Measurements from ENCODE around the gene DPEP3. TPM values are rescaled to one million over a fixed set of nuclear protein-coding genes. Genes with fewer than 3 reads are reported as not detected.
"Not testable (repeated sequence)": the region's sequence is repeated elsewhere in the genome, so short reads cannot be mapped to it uniquely, and the experiment has no call there.

DPEP3 gene
- total RNA-seq, 2 experiments from 2014 or later, result 0.29 to 0.42 TPM

DNA sequence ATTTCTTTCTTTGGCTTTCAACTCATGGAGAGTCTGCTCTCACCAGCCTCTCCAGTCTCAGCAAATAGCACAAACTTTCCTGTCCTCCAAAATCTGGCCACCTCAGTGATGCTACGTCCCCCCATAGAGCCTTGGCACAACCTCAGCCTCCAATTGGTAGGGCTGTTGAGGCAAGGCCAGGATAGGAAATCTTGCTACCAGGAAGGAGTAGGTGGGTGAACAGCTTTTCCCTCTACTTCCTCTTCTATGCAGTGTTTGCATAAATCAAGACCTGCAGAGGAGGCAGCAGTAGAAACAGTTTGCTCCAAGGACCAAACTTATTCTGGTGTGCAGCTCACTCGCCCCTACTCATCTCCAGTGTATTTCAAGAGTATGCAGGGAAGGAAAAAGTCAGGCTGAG lies 19.7 kb upstream of the DPEP3 start:
- no peak for DNase-seq

DNA sequence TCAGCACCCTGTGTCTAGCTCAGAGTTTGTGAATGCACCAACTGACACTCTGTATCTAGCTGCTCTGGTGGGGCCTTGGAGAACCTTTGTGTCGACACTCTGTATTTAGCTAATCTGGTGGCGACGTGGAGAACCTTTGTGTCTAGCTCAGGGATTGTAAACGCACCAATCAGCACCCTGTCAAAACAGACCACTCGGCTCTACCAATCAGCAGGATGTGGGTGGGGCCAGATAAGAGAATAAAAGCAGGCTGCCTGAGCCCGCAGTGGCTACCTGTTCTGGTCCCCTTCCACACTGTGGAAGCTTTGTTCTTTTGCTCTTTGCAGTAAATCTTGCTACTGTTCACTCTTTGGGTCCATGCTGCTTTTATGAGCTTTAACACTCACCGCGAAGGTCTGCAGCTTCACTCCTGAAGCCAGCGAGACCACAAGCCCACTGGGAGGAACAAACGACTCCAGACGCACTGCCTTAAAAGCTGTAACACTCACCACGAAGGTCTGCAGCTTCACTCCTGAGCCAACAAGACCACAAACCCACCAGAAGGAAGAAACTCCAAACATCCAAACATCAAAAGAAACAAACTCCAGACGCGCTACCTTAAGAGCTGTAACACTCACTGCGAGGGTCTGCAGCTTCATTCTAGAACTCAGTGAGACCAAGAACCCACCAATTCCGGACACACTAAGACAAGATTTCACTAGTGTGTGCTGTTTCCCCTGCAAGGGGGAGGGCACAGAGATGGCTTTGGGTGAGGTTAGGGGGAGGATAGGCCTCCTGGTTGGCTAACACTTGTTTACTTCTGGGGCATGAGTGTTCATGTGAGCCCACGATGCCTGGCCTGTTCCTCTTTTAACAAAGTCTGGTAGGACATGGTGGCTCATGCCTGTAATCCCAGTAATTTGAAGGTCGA lies 18.7 kb upstream of the DPEP3 start, which contains the start of gene DPEP2:
Gene DPEP2, minus strand, starts transcription at position 706 of the 910 bp plus-strand sequence. CDS start 6,272 bp downstream, outside the sequence.
- H3K4me1 Mint-ChIP-seq, result peaks cover 42% of the 10 kb centered on the region
- peak; percentile 61 for DNase-seq
- H3K9me3 Mint-ChIP-seq, H3K27me3 Mint-ChIP-seq: not testable (repeated sequence)
- H3K36me3 Mint-ChIP-seq, result peaks cover 12% of the 10 kb centered on the region
- H3K4me3 Mint-ChIP-seq, result peak within 1 kb of the TSS; percentile 76
- H3K27ac Mint-ChIP-seq, result peak within 1 kb of the TSS; percentile 88

More for the DNA sequence above, 19.7 kb upstream of the DPEP3 start:
- no peaks in the 10 kb centered on the region for H3K27me3 Mint-ChIP-seq
- H3K27ac Mint-ChIP-seq, result peak overlapping the region; percentile 88
- peaks cover 1% of the 10 kb centered on the region for H3K9me3 Mint-ChIP-seq
- H3K4me1 Mint-ChIP-seq, result peaks cover 38% of the 10 kb centered on the region
- peak overlapping the region; percentile 76 for H3K4me3 Mint-ChIP-seq
- H3K36me3 Mint-ChIP-seq, result peaks cover 12% of the 10 kb centered on the region

DNA sequence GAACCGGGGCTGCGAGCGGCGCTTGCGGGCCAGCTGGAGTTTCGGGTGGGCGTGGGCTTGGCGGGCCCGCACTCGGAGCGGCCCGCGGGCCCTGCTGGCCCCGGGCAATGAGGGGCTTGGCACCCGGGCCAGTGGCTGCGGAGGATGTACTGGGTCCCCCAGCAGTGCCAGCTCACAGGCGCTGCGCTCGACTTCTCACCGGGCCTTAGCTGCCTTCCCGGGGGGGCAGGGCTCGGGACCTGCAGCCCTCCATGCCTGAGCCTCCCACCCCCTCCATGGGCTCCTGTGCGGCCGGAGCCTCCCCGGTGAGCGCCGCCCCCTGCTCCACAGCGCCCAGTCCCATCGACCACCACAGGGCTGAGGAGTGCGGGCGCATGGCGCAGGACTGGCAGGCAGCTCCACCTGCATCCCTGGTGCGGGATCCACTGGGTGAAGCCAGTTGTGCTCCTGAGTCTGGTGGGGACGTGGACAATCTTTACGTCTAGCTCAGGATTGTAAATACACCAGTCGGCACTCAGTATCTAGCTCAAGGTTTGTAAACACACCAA lies 18.0 kb upstream of the DPEP3 start:
- H3K4me3 Mint-ChIP-seq, H3K27me3 Mint-ChIP-seq, H3K9me3 Mint-ChIP-seq, DNase-seq: not testable (repeated sequence)
- Mint-ChIP-seq H3K36me3 (peaks cover 12% of the 10 kb centered on the region), H3K27ac (peak overlapping the region; percentile 88), H3K4me1 (peaks cover 48% of the 10 kb centered on the region)

DNA sequence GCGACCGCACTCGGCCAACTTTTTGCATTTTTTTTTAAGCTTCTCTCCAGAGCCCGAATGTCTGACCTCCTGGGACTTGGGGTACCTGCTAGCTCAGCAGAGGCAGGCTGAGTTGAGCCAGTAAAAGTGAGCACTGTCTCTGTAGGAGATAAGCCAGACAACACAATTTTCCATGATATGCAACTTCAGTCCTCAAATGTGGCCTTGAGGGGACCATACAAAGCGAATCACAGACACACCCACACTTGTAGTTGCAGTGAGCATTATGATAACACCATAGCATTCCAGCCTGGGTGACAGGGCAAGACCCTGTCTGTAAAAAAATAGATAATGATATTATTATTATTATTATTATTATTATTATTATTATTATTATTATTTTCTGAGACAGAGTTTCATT lies 16.4 kb upstream of the DPEP3 start:
- DNase-seq, result no peak
- H3K4me1 Mint-ChIP-seq, result peaks cover 53% of the 10 kb centered on the region
- peak overlapping the region; percentile 42 for H3K27ac Mint-ChIP-seq
- peaks cover 1% of the 10 kb centered on the region for H3K9me3 Mint-ChIP-seq
- peaks cover 12% of the 10 kb centered on the region for H3K36me3 Mint-ChIP-seq
- H3K4me3 Mint-ChIP-seq, result no peak overlapping the region
- no peaks in the 10 kb centered on the region for H3K27me3 Mint-ChIP-seq

DNA sequence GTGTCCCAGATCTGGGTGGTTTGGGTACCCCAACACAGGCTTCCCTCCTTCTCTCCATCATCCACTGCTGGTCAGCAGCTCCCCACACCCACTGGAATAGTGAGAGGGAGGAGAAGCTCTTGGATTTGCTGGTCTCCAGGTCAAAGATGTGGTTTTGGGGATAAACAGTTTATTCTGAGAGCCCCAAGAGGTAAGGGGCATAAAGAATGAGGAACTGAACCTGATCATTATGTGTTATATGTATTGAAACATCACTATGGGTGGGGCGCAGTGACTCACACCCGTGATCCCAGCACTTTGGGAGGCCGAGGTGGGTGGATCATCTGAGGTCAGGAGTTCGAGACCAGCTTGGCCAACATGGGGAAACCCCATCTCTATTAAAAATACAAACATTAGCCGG lies 15.1 kb upstream of the DPEP3 start:
- Mint-ChIP-seq H3K36me3 (peaks cover 12% of the 10 kb centered on the region), H3K9me3 (peaks cover 1% of the 10 kb centered on the region), H3K4me1 (peaks cover 52% of the 10 kb centered on the region), H3K27me3 (no peaks in the 10 kb centered on the region), H3K27ac (peak overlapping the region; percentile 84), H3K4me3 (no peak overlapping the region)
- DNase-seq, result peak; percentile 55

DNA sequence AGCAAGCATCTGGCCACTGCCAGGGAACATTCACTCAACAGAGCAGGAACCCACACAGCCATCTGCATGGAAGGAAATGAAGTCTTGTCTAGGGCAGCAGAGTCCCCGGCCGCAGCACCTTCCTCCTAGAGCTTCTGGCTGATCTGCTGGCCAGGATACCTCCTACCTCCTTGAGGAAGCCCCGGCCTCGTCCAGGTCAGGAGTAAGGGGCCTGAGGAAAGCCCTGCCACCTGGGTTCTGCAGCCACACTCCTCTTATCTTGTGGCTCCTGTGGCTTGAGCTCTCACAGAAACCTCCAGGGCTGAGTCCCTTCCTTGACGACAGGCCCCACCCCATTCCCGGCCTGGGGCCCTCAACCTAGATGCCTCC lies 13.7 kb upstream of the DPEP3 start:
- peak overlapping the region; percentile 98 for H3K27ac Mint-ChIP-seq
- peaks cover 38% of the 10 kb centered on the region for H3K4me1 Mint-ChIP-seq
- H3K27me3 Mint-ChIP-seq, DNase-seq, H3K9me3 Mint-ChIP-seq: not testable (repeated sequence)
- H3K36me3 Mint-ChIP-seq, result peaks cover 12% of the 10 kb centered on the region
- peak overlapping the region; percentile 78 for H3K4me3 Mint-ChIP-seq

DNA sequence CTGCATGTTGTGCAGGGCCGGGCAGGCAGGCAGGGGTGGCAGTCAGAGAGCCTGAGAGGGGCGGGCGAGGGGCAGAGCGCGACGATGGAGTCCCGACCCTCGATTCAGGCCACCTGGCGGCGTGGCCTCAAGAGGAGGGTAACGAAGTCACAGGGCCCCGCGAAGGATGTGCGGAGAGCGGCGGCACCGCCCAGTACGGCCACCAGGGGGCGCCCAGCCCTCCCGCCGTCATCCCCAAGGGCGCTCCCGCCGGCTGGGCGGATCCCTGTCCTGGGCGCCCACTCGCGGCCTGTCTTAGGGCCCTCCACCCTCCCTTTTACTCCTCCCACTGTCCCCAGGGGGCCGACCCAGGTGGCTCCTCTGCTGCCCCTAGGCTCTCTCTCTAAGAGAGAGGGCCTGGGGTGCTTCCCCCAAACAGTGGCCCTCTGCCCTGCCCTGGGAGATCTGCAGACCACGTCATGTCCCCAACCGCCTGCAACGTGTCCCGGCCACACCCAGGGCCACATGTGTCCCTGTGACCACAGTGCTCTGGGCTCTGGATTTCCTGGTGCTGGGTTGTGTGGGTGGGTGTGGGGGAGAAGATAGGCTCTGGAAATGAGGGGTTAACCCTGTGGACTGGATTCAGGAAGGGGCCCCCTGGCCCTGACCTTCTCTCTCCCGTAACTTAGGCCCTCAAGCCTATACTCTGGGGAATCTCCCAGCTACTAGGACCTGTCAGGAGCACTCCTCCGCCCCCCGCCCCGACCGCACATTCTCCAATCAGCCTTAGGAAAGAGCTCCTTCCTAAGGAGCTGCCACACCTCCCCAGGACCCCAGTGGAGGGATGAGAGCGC lies 13.1 kb upstream of the DPEP3 start:
- Mint-ChIP-seq H3K27me3 (no peaks in the 10 kb centered on the region), H3K9me3 (no peaks in the 10 kb centered on the region), H3K4me3 (peak overlapping the region; percentile 78), H3K4me1 (peaks cover 32% of the 10 kb centered on the region), H3K36me3 (peaks cover 9% of the 10 kb centered on the region), H3K27ac (peak overlapping the region; percentile 98)
- peak; percentile 90 for DNase-seq

DNA sequence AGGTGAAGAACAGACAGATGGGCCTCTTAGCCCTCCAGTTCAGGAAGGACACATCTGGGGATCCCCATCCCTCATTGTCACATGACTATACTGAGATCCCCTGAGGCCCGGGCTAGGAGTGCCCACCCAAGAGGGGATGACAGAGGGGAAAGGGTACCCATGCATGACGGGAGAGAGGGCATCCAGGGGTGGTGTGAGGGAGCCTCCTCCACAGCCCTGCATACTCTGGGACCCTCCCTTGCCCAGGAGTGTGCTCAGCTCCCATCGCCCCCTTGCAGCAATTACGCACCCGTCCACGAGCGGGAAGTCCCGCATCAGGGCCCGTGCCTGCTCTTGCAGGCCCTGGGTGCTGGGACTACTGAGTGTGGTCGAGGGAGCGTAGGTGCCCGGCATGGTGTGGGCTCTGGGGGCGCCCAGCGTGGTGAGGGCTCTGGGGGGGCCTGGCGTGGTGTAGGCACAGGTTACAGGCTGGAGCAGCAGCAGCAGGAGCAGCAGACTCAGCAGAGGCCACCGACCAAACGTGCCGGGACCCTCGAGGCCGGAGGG lies 12.4 kb upstream of the DPEP3 start:
- H3K36me3 Mint-ChIP-seq, result peaks cover 7% of the 10 kb centered on the region
- DNase-seq, result no peak
- H3K27ac Mint-ChIP-seq, result peak overlapping the region; percentile 73
- no peaks in the 10 kb centered on the region for H3K9me3 Mint-ChIP-seq
- H3K27me3 Mint-ChIP-seq, result no peaks in the 10 kb centered on the region
- peaks cover 30% of the 10 kb centered on the region for H3K4me1 Mint-ChIP-seq
- H3K4me3 Mint-ChIP-seq, result peak overlapping the region; percentile 4

DNA sequence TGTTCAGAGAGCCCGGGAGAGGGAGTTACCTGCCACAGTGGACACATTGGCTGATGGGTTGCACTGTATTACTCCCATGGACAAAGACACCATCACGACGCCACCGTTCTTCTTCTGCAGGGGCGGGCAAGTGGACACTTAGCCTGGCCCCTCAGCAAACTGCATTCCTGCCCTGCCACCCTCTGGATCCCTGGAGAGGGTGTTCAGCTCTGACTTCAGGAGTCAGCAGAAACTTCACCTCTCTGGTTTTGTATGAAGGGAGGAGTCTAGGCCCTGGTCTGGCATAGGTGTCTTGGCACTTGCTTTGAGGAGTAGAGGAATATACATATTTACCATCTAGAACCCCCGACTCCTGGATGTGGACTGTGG lies 9.7 kb upstream of the DPEP3 start:
- no peak for DNase-seq
- H3K9me3 Mint-ChIP-seq, result no peaks in the 10 kb centered on the region

DNA sequence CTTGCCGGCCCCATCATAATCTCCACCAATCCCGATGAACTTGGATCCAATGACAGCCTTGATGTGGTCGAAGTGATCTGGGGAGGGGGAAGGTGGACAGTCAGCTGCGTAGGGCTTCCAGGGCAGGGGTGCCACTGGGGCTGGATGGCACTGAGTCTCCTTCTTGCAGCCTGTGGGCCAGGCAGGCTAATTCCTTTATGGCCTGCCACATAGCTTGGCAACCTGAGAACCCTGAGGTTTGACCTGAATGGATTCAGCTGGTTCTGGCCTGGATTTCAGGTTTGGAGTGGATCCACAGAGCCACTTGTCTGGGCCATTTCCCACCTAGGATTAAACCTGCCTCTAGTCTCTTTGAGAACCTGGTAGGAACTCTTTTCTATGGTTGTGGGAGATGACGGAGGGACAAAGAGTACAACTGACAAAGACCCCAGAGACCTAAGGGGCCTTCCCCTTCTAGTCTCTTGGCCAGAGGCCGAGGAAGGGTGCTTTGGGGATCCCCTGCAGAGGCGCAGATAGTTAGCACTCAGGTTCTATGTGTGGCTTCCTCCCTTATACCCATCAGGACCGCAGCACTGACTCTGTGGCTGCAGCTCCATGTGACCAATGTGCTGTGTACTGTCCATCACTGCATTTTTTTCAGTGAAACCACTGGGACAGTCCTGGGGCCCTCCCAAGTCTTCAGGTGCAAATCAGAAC lies 9.2 kb upstream of the DPEP3 start:
- no peaks in the 10 kb centered on the region for H3K36me3 Mint-ChIP-seq
- DNase-seq, result no peak
- H3K4me1 Mint-ChIP-seq, result peaks cover 17% of the 10 kb centered on the region
- no peak overlapping the region for H3K27ac Mint-ChIP-seq
- no peaks in the 10 kb centered on the region for H3K27me3 Mint-ChIP-seq
- no peak overlapping the region for H3K4me3 Mint-ChIP-seq
- H3K9me3 Mint-ChIP-seq, result no peaks in the 10 kb centered on the region

More for the DNA sequence above, 9.7 kb upstream of the DPEP3 start:
- Mint-ChIP-seq H3K4me3 (no peak overlapping the region), H3K36me3 (no peaks in the 10 kb centered on the region), H3K27me3 (no peaks in the 10 kb centered on the region), H3K27ac (no peak overlapping the region), H3K4me1 (peaks cover 16% of the 10 kb centered on the region)

DNA sequence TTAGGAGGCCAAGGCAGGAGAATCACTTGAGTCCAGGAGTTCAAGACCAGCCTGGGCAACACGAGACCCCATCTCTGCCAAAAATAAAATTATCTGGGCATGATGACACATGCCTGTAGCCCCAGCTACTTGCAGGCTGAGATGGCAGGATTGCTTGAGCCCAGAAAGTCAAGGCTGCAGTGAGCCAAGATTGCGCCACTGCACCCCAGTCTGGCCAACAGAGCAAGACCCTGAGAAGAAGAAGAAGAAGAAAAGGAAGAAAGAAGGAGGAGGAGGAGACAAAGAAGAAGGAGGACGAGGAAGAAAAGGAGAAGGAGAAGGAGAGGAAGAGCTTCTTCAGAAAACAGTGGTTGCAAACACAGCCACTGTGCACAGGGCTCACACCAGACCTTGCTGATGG lies 8.4 kb upstream of the DPEP3 start:
- H3K36me3 Mint-ChIP-seq, result no peaks in the 10 kb centered on the region
- no peak overlapping the region for H3K4me3 Mint-ChIP-seq
- H3K27me3 Mint-ChIP-seq, result no peaks in the 10 kb centered on the region
- no peak overlapping the region for H3K27ac Mint-ChIP-seq
- peaks cover 22% of the 10 kb centered on the region for H3K4me1 Mint-ChIP-seq
- no peaks in the 10 kb centered on the region for H3K9me3 Mint-ChIP-seq
- no peak for DNase-seq

DNA sequence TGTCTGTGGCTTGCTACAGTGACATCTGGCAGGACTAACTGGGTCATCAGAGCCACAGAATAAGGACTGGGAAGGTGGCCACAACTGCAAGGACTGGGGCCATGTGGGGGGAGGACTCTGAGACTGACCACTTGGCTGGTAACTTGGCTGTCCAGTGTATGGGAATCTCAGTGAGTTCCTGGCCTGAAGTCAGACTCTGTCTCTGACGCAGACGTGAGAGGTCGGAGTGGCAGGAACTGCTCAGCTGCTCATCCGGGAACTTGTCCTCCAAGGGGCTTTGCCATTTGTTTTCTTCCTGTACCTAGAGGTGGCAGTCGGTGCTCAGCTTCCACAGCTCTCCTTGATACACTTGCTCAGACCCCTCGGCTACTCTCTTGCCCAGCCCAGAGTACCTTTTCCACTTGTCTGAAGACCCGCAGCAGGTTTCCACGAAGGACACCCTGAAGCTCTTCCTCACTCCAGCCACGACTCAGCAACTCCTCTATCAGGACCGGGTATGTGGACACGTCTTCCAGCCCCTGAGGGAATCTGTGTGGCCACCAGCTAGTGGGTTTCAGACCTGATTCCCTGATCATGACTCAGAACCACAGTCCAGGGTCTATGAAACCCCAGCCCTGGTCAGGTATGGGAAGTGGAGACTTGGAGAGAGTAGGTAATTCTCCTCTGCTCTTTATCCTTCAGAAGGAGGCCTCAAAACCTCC lies 7.3 kb upstream of the DPEP3 start:
- Mint-ChIP-seq H3K4me3 (no peak overlapping the region), H3K27ac (no peak overlapping the region), H3K36me3 (no peaks in the 10 kb centered on the region), H3K27me3 (no peaks in the 10 kb centered on the region), H3K9me3 (no peaks in the 10 kb centered on the region), H3K4me1 (peaks cover 22% of the 10 kb centered on the region)
- no peak for DNase-seq

DNA sequence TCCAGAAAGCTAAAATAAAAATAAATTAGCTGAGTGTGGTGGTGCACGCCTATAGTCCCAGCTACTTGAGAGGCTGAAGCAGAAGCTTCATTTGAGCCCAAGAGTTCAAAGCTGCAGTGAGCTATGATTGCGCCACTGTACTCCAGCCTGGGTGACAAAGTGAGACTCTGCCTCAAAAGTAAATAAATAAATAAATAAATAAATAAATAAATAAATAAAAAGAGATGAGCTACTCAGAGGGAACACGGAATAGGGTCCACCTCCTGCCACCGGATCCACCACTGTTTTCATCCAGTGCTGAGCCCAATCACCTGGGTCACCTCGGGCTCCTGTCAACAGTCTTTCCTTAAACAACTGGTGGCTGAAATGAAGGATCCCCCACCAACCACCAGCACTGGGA lies 6.7 kb upstream of the DPEP3 start:
- DNase-seq, result no peak
- Mint-ChIP-seq H3K9me3 (no peaks in the 10 kb centered on the region), H3K27ac (no peak overlapping the region), H3K4me3 (no peak overlapping the region), H3K36me3 (no peaks in the 10 kb centered on the region), H3K27me3 (no peaks in the 10 kb centered on the region), H3K4me1 (peaks cover 18% of the 10 kb centered on the region)

All from activated naive CD8-positive, alpha-beta T cell treated with anti-CD3 and anti-CD28 coated beads for 36 hours (primary cell).